HG03460 (cell line): Measurements from ENCODE around the gene SEL1L.
"Not testable (repeated sequence)": the region's sequence is repeated elsewhere in the genome, so short reads cannot be mapped to it uniquely, and the experiment has no call there.

ENCODE experiments used
- ATAC-seq: cut with Tn5 transposase; IDR thresholded peaks from one replicate; pipeline ENCODE4 v1.9.1; 2021; ENCODE audit not compliant: unreplicated experiment

The SEL1L gene

GRCh38 chr14:81533536-81534343 is at the start of gene SEL1L:
Gene SEL1L (minus strand): TSS chr14:81533853. CDS start chr14:81533744, 109 bp downstream.
- ATAC-seq = peak; percentile 90

- no peak for ATAC-seq
Measured at GRCh38 chr14:81582420-81582819, 48.8 kb upstream of the SEL1L start.

DNA sequence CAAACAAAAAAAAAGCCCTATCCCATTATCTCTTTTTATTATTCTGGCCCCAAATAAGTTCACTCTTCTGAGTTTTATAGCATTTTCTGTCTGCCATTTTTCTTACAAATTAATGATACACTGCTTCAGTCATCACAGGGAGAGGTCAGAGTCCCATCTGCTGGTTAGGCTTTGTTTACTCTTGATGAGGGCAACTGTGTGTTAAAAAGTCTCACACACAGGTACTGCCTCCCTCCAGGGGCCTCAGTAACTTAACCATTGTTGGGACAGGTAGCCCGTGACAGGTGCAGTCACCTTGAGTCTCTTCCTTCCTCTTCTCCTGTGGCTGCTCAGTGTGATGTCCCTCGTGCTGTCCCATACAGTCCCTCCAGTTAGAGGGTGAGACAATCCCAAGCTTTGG is 45.5 kb upstream of the SEL1L start:
- ATAC-seq = no peak

DNA sequence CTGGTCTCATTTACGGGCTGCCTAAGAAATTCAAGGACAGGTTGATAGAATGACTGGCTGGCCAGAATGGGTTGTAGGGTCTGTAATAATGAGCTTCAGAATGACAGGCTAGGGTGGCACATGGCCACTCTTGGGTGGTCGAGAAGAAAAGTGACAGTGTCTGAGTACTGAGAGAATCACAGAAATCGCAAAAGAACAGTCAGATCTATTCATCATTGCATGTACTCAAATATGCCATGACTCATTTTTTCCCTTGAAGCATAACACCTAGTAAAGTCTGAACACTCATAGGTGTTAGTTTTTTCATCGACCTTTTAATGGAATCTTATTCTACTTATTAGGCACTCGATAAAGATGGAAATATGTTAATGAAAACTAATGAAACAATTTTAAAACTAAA is 37.8 kb upstream of the SEL1L start:
- ATAC-seq = no peak

GRCh38 chr14:81567302-81567701 is 33.6 kb upstream of the SEL1L start:
- no peak for ATAC-seq

DNA sequence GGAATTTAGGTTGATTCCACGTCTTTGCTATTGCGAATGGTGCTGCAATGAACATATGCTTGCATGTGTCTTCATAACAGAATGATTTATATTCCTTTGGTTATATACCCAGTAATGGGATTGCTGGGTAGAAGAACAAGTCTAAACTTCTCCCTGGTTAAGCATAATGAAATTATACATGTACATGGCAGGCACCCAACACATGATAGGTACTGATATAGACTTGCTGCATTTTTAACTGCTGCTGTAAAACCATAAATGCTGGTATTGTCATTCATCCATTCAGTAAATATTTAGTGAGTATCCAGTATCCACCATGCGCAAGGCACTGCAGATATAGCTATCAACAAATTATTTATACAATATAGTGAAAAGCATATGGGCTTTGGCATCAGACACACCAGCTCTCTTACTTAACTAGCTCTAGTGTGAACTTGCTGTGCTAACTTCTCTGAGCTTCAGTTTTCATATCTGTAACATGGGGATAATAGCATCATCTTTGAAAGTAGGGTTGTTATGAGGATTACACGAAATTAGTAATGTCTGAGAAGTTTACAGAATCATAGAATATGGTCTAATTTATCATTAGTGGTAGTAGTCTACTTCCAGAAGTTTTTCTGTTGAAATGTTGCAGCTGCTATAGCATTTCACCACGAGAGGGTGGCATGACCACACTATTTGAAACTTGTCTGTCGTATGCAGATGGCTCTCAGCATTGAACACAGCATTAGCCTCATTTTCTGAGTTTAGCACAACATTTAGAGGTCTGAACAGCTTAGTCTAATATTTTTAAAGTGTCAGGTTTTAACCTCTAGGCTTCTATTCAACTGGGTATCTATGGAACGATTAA is 32.0 kb upstream of the SEL1L start:
- ATAC-seq = no peak

GRCh38 chr14:81562818-81563217 is 29.2 kb upstream of the SEL1L start:
- ATAC-seq = no peak

DNA sequence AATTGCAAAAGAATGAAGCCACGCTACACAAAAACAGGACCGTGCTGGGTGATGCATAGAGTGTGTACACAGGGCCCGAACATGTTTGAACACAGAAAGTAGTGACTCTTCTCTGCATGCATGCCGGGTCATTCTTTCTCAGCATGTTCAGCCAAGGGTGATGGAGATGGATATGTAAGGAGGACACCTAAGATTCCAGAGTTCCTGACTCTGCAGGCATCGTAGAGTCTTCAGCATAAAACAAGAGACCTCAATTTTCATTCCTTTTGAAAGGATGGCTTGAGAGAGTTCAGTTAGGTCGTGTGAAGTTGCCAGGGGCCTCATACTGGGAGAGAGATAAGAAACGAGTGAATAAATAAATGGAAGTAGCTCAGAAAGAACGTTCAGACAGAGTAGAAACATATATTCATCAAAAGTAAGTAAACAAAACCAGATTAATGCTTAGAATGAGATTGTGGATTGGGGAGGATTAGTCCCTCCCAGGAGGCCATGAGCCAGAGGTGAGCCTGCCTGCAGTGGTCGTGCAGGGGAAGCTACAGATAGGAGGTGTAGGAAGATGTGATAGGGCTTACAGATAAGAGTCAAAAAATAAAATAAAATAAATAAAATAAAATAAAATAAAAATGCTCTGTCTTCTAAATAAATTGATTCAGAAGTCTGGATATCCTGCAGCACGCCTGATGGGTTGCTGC is 27.6 kb upstream of the SEL1L start:
- no peak for ATAC-seq

GRCh38 chr14:81559385-81559784 is 25.7 kb upstream of the SEL1L start:
- no peak for ATAC-seq

DNA sequence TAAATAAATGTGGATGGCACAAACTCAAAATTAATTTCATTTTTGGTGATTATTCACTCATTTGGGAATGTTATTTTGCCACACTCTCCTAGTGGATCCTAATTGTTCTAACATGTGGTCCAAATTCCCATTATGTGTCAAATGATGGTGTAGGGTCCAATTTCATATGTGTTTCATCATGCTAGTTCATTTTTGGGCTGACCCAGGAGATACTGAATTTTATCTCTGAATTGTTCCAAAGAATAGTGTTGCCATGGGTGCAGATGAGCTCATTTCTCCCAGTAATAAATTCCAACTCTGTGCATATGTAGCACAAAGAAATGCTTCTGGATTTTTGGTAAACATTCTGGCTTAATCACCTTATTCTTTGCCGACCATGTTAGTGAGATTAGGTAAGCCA is 23.5 kb upstream of the SEL1L start:
- no peak for ATAC-seq

GRCh38 chr14:81555684-81556083 is 22.0 kb upstream of the SEL1L start:
- no peak for ATAC-seq

DNA sequence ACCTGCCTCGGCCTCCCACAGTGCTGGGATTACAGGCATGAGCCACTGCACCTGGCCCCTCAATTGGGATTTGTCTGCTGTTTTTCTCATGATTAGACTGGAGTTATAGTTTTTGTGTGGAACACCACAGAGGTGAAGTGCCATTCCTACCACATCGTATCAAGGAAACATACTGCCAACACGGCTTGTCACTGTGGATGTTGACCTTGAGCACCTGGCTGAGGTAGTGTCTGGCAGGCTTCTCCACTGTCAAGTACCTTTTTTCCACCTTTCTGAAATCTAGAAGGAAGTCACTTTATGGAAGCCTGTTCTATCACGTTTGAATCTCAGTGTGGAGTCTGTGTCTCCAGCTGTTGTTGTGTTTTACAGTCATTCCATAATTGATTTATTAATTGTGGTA is 21.4 kb upstream of the SEL1L start:
- ATAC-seq = no peak

- no peak for ATAC-seq
Measured at GRCh38 chr14:81551471-81551870, 17.8 kb upstream of the SEL1L start.

GRCh38 chr14:81550001-81550637 is 16.5 kb upstream of the SEL1L start:
- peak; percentile 94 for ATAC-seq

DNA sequence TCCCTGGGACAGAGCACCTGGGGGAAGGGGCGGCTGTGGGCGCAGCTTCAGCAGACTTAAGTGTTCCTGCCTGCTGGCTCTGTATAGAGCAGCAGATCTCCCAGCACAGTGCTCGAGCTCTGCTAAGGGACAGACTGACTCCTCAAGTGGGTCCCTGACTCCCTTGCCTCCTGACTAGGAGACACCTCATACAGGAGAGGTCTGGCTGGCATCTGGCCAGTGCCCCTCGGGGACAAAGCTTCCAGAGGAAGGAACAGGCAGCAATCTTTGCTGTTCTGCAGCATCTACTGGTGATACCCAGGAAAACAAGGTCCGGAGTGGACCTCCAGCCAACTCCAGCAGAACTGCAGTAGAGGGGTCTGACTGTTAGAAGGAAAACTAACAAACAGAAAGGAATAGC is 7.6 kb upstream of the SEL1L start:
- ATAC-seq = not testable (repeated sequence)

DNA sequence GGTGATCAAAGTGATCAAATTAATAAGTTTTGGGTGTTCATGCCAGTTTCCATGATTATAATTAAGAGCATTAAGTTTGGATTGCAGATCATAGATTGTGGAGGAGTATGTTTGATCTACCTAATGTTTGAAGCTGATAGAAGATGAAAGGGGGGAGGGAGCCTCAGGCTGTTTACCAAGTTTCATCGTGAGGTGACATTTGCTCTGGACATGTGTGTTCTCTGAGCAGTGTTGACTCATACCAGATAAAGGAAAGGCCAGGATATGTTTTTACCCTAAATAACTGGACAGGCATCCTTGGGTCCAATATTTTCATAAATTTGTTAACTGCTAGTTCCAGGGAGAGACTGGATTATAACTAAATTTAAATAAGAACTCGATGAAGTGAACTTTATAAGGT is 3.5 kb upstream of the SEL1L start:
- no peak for ATAC-seq

DNA sequence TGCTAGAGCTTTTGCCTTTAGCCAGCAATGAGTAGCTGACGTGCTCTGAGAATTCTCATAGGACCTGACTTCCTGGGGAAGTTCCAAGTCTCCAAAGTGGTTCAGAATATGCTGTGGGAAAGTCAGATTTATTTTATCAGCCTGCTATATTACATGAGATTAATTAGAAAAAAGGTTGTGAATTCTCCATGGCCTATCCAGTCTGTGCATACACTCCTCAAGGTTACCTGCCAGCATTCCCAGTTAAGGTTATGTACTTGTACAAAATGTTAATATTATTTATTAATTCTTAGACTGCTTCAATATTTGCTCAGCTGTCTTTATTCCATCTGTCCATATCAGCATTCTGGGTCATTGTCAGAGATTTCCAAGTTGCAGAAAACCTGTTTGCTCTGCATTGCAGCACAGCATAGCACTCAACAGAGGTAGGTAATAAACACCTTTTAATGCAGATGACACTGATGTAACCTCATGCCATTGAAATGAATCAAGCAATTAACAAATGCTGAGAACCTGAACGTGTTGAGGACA is 2.7 kb upstream of the SEL1L start:
- no peak for ATAC-seq

- ATAC-seq = peak; percentile 31
Measured at GRCh38 chr14:81535396-81536164, 1.9 kb upstream of the SEL1L start.

GRCh38 chr14:81534510-81535074 is 939 bp upstream of the SEL1L start:
- no peak for ATAC-seq

DNA sequence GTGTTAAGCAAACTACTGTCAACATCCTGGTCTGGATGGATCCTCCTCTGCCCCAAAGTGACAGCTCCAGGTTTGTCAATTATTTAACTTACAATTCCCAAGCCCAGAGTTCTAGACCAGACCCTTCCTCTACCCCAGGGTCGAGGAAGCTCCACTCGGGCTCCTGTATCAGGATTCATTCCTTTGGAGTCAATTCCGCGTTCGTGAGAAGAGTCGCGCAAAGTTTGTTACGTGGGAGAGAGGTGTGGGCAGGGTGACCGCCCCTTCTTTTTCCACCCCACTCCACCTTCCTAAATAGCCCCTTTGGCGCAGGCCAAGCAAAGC is 479 bp downstream of the SEL1L start:
- ATAC-seq = no peak
